Activated T-cell treated with anti-CD3 and anti-CD28 coated beads for 4 hours (primary cell): ENCODE measurements around the gene NF2.

Source experiments
- DNase-seq: peaks from one replicate; pipeline ENCODE4 v3.0.0-alpha.2; 2020

NF2 gene

GRCh38 chr22:29673361-29674066 lies 70.1 kb downstream of the NF2 start:
- no peak for DNase-seq

DNA sequence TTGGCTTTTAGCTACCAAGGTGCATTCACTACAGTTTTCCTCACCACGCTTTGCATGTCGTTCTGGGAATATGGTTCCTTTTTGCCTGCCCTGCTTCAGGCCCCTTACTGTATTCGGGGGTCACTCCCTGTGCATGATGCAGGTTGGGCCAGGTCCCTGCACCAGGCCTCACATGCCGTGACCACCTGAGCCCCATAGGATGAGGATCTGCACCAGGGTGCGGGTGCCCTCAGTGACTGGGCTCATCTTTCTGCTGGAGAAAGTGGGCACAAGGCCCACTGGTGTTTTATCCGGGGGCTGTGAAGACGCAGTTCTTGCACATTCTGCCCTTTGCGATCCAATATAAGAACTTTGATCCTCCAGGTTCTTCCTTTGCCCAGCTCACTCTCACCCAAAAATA lies 70.7 kb downstream of the NF2 start:
- DNase-seq = no peak

GRCh38 chr22:29679316-29679715 lies 75.9 kb downstream of the NF2 start:
- no peak for DNase-seq

- DNase-seq = no peak
Measured at GRCh38 chr22:29683536-29683935, 80.1 kb downstream of the NF2 start.

DNA sequence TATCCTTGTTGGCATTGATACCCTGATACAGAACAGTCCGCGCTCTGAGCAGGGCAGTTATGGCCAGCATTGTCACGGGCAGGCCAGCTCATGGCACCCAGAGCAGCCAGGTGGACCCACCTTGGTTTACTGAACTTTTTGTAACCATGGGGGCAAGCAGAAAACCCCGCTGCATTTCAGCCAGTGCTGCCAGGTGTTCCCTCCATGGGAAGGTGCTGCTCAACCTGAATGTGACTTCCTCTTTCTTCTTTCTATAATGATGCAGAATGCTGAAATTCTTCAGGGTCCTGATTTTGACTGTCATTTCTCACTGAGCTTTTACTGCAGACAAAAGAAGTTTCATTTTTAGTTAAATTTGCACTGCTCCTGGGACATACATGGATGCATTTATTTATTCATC lies 80.8 kb downstream of the NF2 start:
- DNase-seq = no peak

- no peak for DNase-seq
Measured at GRCh38 chr22:29689206-29689879, 85.9 kb downstream of the NF2 start.

- DNase-seq = peak; percentile 19
Measured at GRCh38 chr22:29689880-29690213, 86.4 kb downstream of the NF2 start.

DNA sequence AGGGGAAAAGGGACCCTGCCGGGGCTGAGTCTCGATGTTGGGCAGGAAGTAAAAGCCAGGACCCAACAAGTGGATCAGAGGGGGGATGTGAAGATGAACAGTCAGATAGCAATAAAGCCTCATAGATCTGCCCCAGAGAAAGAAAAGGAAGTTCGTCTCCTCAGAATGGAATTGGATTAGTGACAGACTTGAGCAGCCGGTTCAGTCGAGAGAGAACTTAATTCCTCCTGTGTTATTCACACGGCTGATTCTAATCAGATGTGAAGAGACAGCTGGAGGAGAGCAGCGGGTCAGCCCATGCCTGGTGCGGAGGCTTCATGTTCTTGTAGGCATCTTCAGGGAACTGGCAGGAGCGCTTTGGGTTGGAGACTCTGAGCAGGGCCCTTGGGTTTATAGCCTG lies 87.0 kb downstream of the NF2 start:
- no peak for DNase-seq

DNA sequence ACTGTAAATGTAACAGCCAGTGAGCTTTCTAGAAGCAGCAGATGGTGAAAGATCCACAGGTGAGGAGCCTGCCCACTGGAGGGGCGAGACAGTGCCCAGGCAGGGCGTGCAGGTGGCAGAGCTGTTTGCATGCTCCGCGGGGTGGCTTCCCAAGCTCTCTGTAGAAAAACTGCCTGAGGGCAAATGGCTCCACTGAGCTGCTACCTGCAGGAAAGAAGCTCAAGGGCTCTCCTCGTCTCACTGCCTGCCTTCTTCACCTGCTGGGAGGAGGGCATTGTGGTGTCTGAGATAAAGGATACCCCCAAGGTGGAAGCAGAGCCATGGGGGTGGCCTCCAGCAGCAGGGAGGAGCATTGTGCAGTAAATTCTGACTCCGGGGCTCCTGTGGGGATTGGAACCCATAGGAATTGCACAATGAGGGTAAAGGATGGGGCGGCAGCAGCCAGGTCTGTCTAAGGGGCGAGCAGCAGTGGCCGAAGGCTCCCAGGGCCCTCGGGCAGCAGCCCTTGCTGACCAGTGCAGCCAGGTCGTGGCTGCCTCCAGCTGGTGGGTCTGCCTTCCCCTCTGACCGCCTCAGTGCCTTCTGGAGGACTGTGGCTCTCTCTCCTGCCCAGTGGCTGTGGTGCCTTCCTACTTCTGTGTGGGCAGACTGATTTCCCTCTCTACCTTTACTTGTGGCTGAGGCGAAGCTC lies 88.3 kb downstream of the NF2 start:
- DNase-seq = no peak

DNA sequence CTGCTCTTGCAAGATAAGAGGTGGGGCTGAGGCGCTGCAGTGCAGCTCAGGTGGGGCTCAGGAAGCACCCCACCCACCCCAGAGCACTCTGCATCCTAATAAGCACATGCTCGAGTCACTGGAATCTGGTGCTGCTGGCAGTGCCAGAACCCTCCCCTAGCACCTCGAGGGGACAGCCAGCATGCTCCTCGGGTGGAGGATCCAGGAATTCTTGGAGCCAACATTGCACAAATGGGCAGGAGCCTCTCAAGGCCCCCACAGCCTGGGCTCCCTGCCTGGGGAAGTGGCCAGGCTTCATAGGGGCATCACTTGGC lies 88.9 kb downstream of the NF2 start:
- no peak for DNase-seq

GRCh38 chr22:29693161-29693560 lies 89.7 kb downstream of the NF2 start:
- DNase-seq = no peak

DNA sequence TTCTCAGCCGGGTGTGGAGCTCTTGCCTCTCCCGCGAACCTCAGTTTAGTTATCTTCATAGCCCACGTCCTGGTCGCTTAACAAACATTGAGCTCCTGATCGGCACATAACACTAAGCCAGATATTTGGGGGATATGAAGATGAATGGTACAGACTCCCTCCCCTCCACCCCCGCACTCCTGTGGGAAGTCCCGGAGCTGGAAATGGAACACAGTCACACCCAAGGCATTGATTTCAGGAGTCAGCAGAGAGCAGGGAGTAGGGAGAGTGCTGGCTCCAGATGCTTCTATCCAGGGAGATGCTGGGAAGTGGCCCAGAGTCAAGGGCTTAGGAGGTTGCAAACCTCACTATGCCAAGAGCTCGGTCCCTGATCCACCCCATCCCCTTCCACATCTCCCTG lies 90.2 kb downstream of the NF2 start:
- DNase-seq = no peak

- DNase-seq = no peak
Measured at GRCh38 chr22:29695129-29695926, 91.9 kb downstream of the NF2 start.

DNA sequence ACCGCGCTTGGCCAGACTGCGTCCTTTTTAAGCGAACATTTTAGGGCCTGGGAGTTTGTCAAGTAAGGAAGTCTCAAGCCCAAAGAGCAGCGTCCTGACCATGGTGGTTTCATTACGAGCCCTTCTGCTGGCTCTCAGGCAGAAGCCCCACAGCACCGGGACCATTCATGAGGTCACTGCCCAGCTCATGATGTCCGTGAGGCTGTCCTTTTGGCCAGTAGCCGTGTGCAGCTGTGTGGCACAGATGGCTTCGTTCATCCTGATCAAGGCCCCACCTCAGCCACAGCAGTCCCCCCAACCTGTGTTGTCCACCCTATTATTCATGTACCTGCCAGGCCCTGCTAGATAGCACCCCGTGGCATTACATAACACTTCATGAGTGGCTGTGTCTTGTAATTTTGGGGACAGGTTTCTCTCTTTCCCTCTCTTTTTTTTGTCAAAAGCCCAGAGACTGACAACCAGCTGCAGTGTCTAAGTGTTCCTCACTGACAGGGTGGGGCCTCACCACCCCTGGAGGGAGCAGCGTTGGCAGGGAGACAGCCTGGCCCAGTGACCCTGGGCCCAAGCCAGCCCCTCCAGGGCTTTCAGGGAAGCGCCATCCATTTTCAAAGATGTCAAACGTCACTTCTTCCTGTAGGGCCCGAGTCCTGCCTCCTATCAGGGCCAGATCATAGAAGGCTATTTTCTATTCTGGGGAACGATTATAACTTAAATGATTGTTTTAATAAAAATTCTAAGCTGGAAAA lies 94.6 kb downstream of the NF2 start:
- DNase-seq = no peak

- DNase-seq = no peak
Measured at GRCh38 chr22:29700206-29700899, 96.9 kb downstream of the NF2 start.

DNA sequence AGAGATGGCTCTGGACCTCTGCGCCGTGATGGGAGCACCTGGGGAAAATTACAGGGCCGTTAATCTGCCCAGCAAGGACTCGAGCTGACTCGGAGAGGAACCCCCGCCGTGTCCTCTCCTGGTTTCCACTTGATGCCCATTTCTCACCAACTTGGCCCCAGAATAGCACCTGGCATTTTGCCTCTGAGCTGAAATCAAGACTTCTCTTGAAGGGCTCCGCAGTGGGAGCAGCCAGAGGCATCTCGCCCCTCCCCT lies 97.4 kb downstream of the NF2 start:
- no peak for DNase-seq

GRCh38 chr22:29701155-29701999 lies 97.9 kb downstream of the NF2 start:
- no peak for DNase-seq

DNA sequence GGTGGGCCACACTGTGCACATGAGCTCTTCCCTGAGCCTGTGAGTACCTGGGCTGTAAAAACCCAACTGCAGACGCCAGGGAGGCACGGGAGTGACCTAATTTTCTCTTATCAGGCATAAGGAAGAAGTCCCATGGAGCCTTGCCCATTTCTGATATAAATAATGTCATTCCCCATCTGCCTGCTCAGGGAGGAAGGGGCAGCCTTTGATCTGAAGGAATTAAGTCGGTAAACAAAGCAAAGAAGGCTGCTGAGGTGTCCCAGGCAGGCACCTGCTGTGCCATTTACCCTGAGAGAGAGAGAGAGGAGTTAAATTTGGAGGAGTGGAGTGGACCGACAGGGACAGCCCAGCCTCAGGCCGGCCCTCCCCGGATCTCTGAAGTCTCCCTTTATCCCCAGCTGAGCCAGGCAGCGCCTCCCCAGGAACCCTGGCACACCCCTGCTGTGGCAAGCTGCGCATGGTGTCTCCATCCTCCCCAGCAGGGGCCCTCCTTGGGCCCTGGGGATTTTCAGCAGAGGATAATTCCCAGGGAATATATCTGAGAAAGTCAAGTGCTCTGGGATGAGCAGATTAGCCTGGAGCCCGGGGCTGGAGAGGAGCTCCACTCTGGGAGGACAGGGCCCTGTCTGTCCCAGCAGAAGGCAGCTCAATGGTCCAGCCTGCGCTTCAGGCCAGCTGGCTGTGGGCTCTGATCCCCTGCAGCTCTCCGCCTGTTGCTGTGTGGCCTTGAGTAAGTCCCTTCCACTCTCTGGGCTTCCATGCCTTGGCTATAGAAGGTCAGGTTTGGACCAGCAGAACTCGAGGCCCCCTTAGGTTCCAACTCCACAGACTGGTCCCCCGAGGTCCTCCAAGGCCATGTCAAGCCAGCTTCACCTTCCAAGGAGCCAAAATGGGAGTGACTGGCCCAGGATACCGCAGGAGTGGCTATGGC lies 98.8 kb downstream of the NF2 start:
- DNase-seq = no peak

DNA sequence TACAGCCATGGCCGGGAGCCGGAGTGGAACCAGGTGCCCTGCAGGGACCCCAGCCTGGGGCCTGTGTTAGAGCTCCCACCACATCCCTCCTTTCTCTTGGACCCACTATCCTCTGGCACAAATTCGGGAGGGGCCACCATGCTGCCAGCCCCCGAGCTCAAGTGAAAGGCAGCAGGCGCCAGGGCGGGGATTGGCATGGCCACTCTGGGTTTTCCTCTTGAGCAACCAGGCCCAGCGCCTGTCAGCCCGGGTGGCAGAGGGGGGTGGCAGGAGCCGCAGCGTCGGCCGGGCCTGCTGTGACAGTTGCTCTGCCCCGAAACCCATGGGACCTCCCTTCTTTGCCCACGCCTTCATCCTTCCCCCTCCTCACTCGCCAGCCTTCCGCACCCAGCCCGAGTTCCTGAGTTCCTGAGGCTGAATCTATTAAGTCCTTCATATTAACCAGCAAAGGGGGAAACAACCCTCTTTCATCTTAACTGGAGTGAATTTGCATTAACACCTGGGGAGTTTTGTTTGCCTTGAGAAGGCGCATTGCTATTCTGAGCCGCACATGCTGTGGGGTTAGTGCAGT lies 99.6 kb downstream of the NF2 start:
- no peak for DNase-seq

GRCh38 chr22:29703569-29704195 lies 100.2 kb downstream of the NF2 start:
- DNase-seq = no peak
